Stimulated activated CD8-positive, alpha-beta memory T cell treated with anti-CD3 and anti-CD28 coated beads, Interleukin-7, amount 100 ng/mL, for 1 hour (primary cell): ENCODE results near the gene B9D1.

Experiments used
- DNase-seq, 2 donors: peaks; one replicate each; pipeline ENCODE4 v3.0.0-alpha.2; 2020; ENCODE audit warnings: low read depth in 2 of 2

Gene B9D1

DNA sequence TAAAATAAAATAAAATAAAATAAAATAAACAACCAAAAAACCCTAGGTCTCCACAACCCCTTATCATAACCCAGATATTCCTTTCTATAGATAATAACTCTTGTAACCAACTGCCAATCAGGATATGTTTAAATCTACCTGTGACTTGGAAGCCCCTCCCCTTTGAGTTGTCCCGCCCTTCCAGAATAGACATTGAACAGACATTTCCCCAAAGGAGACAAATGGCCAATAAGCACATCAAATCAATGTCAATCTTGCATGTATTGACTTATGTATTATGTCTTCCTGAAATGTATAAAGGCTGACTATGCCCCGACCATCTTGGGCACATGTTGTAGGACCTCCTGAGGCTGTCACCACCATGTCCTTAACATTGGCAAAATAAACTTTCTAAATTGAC, 14.3 kb upstream of the B9D1 start:
- no peak for DNase-seq

DNA sequence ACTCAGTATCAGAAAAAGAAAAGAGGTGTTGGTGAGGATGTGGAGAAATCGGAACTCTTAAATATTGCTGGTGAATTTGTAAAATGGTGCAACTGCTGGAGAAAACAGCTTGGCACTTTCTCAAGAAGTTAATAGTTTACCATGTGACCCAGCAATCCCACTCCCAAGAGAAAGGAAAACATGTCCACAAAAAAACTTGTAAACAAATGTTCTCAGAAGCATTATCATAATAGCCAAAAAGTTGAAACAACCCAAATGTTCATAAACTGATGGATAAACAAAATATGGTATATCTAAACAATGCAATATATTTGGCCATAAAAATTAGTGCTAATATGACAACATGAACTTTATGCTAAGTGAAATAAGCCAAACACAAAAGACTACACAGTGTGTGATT, 13.2 kb upstream of the B9D1 start:
- DNase-seq, result no peak

DNA sequence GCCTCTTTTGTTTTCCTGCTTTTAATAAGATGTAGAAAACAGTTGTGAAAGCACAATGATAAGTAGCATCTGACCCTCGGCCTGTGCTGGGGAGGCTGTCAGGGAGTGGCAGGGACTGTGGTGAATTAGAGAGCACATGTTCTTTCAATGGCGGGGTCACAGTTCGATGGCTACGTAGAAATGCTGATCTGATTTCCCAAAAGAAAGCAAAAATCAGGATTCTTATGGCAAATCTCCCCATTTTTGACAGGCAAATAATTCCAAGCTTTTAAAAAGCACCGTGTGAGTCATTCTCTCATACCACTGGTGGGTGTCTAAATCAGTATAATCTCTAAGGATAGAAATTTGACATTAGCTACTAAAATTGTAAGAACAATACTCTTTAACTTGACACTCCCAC, 11.6 kb upstream of the B9D1 start:
- DNase-seq, result no peak

DNA sequence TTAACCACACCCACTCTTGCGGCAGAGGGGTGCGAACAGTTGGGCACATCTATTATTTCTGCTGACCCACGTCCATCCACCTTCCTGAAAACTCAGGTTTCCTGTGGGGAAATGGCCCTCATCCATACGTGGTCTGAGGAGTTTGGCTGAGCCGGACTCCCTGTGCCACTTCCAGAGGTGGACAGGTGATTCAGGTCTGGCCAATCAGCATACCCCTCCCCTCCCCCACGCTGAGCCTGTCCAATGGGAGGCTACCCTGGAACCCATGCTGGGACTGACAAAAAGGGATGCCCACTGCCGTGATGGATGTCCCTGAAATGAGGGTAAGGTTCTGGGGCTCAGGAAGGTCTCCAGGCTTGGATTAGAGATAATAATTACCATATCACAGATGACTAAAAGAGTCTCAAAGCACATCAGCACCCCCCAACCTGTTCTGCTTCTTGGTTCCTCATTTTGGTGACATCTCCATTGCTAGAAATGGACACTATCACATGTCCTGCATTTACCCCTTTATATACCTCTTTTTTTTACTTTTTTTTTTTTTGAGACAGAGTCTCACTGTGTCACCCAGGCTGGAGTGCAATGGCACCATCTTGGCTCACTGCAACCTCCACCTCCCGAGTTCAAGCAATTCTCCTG, 10.5 kb upstream of the B9D1 start:
- no peak for DNase-seq

DNA sequence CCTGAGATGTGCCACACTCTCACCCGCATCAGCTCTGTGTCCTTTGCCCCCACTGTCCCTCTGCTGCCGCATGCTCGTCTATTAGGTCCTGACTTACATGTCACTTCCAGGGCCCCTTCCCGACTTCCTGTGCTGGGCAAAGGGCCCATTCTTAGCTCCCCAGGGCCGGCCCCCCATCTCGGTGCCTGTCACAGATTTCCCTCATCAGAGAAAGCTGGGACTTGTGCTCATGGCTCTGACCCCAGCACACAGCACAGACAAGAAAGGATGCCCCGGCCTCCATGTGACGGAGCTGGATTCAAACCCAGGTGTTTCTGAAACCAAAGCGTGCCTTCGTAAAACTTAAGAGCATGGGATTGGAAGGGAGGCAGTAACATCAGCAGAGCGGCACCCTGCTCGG, 9.9 kb upstream of the B9D1 start:
- DNase-seq, result no peak

DNA sequence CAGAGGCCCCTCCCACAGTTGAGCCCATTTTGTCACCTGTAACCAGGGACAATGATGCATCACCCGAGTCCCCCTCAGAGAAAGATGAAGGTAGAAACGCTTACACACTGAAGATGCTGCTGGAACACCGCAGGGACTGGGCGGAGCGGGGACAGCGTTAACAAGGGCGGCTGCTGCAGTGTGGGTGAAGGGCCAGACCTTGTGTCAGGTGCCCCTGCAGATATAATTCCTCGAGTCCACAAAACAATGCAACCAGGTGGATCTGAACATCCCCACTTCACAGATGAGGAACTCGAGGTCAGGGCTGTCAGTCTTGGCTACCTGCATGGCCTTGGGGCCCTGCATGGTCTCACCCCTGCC, 9.5 kb upstream of the B9D1 start:
- DNase-seq, result no peak

DNA sequence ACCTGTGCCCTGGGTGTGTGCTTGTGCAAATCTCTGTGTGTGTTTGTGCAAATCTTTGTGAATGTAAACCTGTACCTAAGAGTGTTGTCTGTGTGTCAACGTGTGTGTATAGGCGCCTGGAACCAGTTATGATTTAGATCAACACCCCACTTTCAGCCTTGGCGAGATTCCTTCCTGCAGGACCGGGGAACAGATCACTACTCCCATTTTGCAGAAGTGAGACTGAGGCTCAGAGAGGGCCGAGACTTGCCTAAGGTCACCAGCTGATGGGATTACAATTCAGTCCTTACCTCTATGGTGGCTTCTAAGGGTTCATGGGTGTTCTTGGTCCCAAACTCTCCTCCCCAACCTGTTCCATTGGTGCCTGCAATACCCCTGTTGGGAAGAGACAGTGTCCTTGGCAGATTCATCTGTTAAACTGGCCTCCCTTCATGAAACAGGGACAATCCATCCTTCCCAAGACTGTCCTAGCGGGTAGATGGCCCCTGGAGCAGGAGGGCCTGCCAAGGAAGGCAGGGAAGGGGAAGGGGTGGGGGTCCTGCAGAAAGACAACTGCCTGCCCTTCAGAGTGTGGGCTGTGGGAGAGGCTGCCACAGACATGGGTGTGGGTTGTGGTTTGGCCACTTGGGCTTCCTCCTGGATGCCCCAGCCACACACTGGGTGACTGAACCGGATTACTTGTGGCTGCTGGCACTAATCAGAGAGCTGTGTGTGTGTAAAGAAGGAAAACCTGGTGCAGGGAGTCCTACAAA, 8.9 kb upstream of the B9D1 start:
- no peak for DNase-seq

DNA sequence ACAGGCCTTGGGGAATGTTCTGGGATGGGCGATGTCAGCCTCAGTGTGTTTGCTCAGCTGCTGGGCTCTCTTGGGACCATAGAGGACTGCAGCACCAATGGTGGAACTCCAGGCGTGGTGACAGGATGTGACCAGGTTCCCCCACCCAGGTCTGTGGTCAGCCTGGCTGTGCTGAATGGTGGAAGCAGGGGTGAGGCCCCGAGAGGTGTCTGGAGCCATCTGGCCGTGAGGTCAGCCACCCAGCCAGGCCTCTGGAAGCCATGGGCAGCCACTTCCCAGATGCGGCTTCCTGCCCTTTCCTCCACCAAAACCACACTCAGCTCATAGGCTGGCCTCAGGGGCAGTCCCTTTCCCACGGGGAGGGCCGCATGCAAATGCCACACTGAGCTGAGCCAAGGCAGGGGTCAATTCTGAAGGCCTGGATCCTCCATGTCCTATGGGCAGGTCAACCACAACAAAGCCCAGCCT, 8.0 kb upstream of the B9D1 start:
- DNase-seq, result peak in 1 of 2 donors; percentile 9

DNA sequence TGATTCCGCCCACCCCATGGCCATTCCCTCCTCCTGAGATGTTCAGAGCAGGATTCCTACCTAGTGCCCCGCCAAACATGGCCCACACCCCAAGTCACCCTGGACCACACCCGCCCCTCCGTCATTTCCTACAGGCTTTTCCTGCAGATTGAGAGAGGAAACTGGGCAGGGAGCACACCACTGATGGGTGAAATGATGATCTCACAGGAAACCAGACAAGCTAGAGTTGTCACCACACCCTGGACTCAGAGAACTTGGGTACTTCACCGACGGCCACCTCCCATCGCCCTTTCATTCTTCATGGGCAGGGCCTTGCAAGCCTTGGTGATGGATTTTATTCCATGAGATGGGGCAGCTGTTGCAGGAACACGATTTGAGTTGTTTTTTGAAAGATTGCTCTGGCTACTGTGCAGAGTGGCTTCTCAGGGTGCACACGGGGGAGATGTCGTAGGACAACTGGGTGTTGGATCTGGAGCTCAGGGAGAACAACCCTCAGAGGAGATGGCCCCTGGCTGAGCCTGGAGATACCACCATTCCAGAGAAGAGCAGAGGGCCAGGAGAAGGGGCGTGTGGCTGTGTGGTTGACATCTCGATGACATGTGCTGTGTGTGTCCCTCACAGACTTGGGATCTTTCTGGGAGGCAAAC, 7.4 kb upstream of the B9D1 start:
- no peak for DNase-seq

DNA sequence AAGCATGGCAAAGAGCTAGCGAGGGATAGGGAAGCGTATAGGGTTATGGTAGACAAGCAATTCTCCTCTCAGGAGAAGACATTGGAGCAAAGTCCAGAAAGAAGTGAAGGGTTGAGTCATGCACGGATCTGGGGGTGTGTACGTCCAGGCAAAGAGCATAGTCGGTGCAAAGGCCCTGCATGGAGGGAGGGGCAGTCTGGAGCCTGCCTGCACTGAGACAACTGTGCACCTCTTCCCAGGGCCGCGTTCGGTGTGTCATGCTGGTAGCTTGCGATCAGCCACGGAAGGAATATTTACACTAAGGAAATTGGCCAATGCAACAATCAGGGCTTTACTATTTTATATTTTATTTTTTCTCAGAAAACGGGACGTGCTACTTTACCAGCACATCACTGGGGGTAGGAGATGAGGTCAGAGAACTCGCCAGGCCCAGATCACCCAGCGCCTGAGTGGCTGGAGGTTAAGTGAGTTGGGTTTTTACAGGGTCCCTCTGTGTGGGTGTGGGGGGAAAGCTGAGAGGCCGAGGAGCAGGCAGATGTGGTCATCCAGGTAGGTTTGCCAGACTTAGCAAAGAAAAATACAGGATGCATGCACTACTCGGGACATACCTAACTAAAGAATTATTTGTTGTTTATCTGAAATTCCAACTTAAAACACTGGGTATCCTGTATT, 6.7 kb upstream of the B9D1 start:
- no peak for DNase-seq

DNA sequence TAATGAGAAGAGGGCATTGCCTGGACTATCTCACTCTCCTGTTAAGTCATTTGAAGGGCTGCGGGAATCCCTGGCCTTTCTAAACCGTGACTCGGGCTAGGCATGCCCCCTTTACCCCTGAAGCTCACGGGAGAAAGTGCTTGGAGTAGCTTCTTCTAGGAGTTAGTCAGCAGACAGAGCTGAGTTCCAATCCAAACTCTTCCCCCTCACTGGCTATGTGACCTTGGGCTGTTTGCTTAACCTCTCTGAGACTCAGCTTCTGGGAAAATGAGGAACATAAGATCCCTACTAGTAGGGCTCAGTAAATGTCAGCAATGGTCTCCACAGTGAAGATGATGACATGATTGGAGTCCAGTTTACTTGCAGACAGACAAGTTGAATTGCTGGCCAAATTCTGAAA, 5.7 kb upstream of the B9D1 start:
- no peak for DNase-seq

DNA sequence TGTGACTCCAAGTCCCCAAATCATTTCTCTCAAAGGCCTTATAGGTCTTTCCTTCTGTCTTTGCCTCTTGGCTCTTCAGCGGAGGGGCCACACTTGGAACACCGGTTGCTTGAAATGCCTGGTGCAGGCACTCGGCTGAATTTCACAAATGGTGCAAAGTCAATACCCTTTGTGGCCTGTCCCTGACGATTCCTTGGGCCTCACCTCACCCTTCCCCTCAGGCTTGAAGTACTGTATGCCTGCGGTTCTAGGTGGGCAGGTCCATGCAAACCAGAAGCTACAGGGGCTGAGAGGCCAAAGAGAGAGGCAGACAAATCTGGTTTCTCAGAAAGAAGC, 4.1 kb upstream of the B9D1 start:
- DNase-seq, result no peak

DNA sequence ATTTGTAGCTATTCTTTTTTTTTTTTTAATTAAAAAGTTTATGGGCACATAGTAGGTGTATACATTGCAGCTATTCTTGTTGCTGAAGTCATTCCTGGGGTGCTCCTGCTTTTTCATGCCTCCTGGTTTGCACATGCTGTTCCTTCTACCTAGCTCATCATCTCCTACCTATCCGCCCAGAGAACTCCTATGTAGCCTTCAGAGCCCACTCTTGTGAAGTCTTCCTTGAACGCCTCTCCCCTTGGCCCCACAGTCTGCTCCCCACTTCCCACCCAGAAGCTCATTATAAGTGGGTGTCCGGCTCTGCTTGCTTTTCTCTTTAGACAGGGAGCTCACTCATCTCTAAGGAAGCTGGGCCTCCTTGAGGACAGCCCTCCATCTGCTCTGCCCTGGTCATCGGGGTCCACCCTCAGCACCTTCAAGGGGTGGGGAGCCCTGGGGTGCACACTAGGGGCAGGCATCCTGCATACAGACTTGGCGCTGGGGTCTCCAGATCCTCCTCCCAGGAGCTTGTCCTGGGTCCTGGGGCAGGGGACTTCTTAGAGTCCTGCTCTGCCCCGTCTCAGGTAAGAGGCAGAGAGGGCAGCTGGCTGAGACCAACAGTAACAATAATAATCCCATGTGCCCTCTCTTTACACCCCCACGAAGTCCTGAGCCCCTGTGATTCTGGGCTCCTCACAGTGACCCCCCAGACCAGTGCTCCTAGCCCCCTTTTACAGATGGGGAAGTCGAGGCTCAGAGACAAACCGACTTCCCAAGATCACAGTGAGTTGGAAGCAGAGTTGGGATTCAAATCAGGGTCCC, 3.5 kb upstream of the B9D1 start:
- DNase-seq, result no peak

DNA sequence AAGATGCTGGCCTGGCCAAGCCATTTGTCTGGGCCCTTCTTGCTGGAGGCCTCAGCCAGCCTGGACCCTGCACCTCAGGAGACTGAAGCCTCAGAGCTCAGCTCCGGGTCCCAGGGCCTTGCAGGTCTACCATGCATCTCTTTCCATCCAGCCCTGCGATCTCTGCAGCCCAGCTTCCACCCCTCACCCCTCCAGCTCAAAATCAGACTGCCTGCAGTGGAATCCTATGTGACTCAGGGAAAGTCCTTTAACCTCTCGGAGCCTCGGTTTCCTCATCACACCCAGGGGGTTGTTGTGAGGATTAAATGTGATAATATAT, 2.9 kb upstream of the B9D1 start:
- no peak for DNase-seq

DNA sequence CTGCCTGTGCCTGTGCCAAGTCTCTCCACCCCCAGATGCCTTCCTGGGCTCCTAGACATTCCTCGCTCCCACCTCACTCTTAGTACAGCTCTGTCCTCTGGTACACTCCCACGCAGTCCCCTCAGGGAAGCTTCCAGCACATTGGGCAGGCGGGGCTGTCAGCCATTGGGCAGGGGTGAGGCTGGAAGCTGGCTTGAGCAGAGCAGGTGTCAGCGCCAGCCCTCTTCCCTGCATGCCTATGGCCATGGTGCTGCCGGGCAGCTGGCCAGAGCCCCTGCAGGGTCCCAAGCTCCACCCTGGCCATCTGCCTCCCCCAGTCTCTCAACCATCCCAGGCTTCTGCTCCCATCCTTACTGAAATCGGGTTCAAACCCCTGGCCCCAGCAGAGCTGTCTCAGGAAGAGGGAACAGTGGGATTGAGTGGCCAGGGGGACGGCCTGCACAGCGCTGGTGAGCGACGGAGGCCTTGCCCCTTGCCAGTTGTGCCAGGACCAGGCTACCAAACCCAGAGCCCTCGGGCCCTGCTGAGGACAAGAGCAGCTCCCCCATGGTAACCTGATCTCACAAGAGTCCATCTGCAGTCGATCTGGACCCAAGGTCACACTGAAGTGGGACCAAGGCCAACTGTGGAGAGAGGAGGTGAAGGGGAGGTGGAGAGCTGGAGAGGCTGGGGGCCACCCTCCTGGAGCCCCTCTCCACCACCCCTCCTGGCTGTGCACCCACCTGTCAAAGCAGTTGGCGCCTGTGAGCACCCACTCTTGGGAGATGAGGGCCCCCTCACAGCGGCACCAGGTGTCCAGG, 2.4 kb upstream of the B9D1 start:
- DNase-seq, result no peak

DNA sequence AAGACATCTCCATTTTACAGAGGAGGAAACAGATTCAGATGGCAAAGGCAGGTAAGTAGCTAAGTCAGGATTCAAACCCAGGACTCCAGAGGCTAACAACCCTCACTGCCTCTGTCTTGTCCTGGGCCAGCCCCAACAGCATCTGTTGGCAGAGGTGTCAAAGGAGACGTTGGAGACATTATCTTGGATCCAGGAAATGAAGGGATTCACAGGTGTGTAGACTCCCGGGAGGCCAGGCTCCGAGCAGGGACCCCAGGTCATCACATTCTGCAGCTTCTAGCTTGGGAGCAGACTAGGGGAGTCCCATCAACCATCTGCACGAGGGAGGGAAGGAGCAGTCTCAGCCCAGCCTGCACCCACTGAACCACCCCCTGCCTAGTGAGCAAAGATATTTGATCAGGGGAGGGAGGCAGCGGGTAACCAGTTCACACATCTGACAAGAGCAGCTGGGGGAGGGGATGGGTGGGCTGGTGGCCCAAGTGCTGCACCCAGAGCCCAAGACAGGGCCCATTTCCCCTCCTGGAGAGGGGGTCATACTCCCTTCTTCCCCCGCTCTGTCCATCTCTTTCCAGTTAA, 1.0 kb upstream of the B9D1 start:
- no peak for DNase-seq

DNA sequence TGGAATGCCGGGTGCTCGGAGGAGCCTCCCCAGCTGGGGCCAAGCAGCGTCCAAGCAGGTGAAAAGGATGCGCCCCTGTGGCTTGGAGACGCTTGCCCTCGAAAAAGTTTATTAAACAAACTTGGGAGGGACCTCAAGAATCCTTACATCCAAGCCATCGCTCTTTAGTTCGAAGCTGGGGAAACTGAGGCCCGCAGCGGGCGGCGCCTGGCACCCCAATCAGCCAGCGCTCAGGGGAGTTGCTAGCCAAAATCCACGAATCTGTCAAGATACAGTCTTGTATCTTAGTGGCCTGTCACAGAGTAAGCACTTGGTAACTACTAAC, 553 bp upstream of the B9D1 start:
- DNase-seq, result no peak

DNA sequence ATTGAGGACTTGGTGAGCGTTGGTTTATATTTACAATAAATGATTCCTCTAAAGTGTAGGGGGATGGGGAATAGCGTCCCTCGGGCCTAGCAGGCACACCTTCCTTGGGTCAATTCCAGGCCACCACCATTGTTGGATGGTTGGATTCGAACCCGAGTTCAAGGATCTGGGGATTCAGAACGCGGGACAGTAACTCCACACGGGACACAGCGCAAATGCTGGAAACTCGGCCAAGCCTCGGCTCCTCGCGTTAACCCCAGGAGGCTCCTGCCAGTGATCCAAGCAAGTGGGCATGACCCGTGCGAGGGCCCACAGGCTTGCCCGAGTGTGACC, 613 bp downstream of the B9D1 start:
- DNase-seq, result no peak

DNA sequence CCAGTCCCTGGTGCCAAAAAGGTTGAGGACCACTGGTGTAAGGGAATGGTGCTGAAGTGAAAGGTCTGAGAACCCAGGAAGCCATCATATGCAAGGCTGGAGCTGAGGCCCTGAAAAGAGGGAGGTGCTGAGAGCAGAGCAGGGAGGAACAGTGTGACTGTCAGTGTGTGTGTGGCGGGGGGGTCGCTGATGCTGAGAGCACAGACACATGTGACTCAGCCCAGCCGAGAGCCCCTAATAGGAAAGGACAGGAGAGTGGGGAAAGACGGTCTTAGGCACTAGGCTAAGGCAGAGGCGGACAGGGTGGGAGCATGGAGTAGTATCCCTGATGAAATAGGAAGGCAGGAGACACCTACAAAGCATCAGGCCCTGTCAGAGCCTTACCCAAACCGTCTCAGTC, 1.2 kb downstream of the B9D1 start:
- DNase-seq, result no peak

DNA sequence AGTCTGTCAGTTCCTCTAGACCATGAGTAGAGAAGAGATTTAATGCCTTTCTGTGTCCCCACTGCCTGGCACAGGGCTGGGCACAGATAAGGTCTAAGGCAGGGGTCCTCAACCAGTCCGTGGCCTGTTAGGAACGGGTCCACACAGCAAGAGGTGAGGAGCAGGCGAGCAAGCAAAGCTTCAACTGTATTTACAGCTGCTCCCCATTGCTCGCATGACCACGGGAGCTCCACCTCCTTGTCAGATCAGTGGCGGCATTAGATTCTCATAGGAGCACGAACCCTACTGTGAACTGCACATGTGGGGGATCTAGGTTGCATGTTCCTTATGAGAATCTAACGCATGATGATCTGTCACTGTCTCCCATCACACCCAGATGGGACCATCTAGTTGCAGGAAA, 1.8 kb downstream of the B9D1 start:
- no peak for DNase-seq

DNA sequence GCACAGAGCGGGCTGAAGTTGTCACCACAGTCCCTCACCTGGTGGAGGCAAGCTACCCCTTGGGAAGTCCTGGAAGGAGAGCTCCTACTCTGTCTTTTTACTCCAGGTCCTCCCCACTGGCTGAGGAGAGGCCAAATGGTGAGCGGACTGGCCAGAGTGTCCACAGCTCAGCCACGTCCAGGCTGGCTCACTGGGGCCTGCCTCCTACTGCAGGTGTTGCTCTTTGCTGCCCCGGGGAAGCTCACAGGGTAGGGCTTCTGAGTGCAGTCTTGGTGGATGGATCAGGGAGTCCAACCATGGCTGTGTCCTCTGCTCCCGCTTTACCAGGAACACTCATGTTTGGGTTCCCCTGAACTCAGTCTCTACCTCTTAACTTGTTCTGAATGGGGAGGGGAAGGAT, 2.7 kb downstream of the B9D1 start:
- DNase-seq, result no peak
